ENCODE data around the gene KRT75. TPM values are rescaled to one million over a fixed set of nuclear protein-coding genes. Genes with fewer than 3 reads are reported as not detected.

Gene KRT75
- total RNA-seq, 1 donor from 2014 or later: not detected

GRCh38 chr12:52433501-52434080, 580 bp downstream of the KRT75 start:
- DNase-seq (ENCODE audit: low spot score): no peak
- Mint-ChIP-seq H3K4me1 (ENCODE audit: unreplicated experiment) (peaks cover 5% of the 10 kb centered on the region), H3K27me3 (ENCODE audit: unreplicated experiment) (peaks cover 7% of the 10 kb centered on the region)

GRCh38 chr12:52432559-52433207, 1.5 kb downstream of the KRT75 start:
- Mint-ChIP-seq H3K27ac (ENCODE audit: unreplicated experiment) (no peak overlapping the region), H3K27me3 (ENCODE audit: unreplicated experiment) (peaks cover 7% of the 10 kb centered on the region), H3K9me3 (ENCODE audit: unreplicated experiment) (no peaks in the 10 kb centered on the region), H3K4me1 (ENCODE audit: unreplicated experiment) (peaks cover 5% of the 10 kb centered on the region), H3K4me3 (ENCODE audit: unreplicated experiment) (no peak overlapping the region), H3K36me3 (ENCODE audit: low read depth, unreplicated experiment) (no peaks in the 10 kb centered on the region)
- no peak for TF ChIP-seq CTCF (IDR thresholded peaks at IDR 0.05; ENCODE audit: unreplicated experiment)
- no peak for DNase-seq (ENCODE audit: low spot score)

More at GRCh38 chr12:52433501-52434080, 580 bp downstream of the KRT75 start:
- Mint-ChIP-seq H3K36me3 (ENCODE audit: low read depth, unreplicated experiment) (no peaks in the 10 kb centered on the region), H3K27ac (ENCODE audit: unreplicated experiment) (no peak overlapping the region), H3K9me3 (ENCODE audit: unreplicated experiment) (no peaks in the 10 kb centered on the region), H3K4me3 (ENCODE audit: unreplicated experiment) (no peak overlapping the region)
- no peak for TF ChIP-seq CTCF (IDR thresholded peaks at IDR 0.05; ENCODE audit: unreplicated experiment)

GRCh38 chr12:52428121-52428520, 6.0 kb downstream of the KRT75 start:
- peaks cover 8% of the 10 kb centered on the region for H3K4me1 Mint-ChIP-seq (ENCODE audit: unreplicated experiment)
- H3K9me3 Mint-ChIP-seq (ENCODE audit: unreplicated experiment): no peaks in the 10 kb centered on the region
- H3K4me3 Mint-ChIP-seq (ENCODE audit: unreplicated experiment): no peak overlapping the region
- H3K27me3 Mint-ChIP-seq (ENCODE audit: unreplicated experiment): peaks cover 3% of the 10 kb centered on the region
- no peak overlapping the region for H3K27ac Mint-ChIP-seq (ENCODE audit: unreplicated experiment)
- no peak for DNase-seq (ENCODE audit: low spot score)
- no peaks in the 10 kb centered on the region for H3K36me3 Mint-ChIP-seq (ENCODE audit: low read depth, unreplicated experiment)
- TF ChIP-seq CTCF (IDR thresholded peaks at IDR 0.05; ENCODE audit: unreplicated experiment): no peak

- peaks cover 1% of the 10 kb centered on the region for H3K27me3 Mint-ChIP-seq (ENCODE audit: unreplicated experiment)
- H3K9me3 Mint-ChIP-seq (ENCODE audit: unreplicated experiment): no peaks in the 10 kb centered on the region
- no peak overlapping the region for H3K4me3 Mint-ChIP-seq (ENCODE audit: unreplicated experiment)
- H3K36me3 Mint-ChIP-seq (ENCODE audit: low read depth, unreplicated experiment): no peaks in the 10 kb centered on the region
- H3K27ac Mint-ChIP-seq (ENCODE audit: unreplicated experiment): no peak overlapping the region
- H3K4me1 Mint-ChIP-seq (ENCODE audit: unreplicated experiment): peaks cover 9% of the 10 kb centered on the region
- DNase-seq (ENCODE audit: low spot score): no peak
- TF ChIP-seq CTCF (IDR thresholded peaks at IDR 0.05; ENCODE audit: unreplicated experiment): no peak
These were observed 7.1 kb downstream of the KRT75 start for GRCh38 chr12:52427083-52427482.

- H3K27me3 Mint-ChIP-seq (ENCODE audit: unreplicated experiment): peaks cover 1% of the 10 kb centered on the region
- H3K4me3 Mint-ChIP-seq (ENCODE audit: unreplicated experiment): no peak overlapping the region
- no peak for TF ChIP-seq CTCF (IDR thresholded peaks at IDR 0.05; ENCODE audit: unreplicated experiment)
- peaks cover 9% of the 10 kb centered on the region for H3K4me1 Mint-ChIP-seq (ENCODE audit: unreplicated experiment)
- no peak overlapping the region for H3K27ac Mint-ChIP-seq (ENCODE audit: unreplicated experiment)
- no peak for DNase-seq (ENCODE audit: low spot score)
- H3K36me3 Mint-ChIP-seq (ENCODE audit: low read depth, unreplicated experiment): no peaks in the 10 kb centered on the region
- H3K9me3 Mint-ChIP-seq (ENCODE audit: unreplicated experiment): no peaks in the 10 kb centered on the region
These were observed 8.1 kb downstream of the KRT75 start for GRCh38 chr12:52426034-52426433.

Data from endothelial cell (in vitro differentiated cells).